GM10847 (cell line): ENCODE measurements around the gene LPAR4.

Source experiments
- POLR2A ChIP-seq: IDR thresholded peaks from 2 replicates; pipeline ENCODE4 v1.6.1; 2011; ENCODE audit not compliant: insufficient read length; ENCODE audit errors: extremely low read depth

LPAR4 gene

GRCh38 chrX:78747489-78747888 lies at the start of gene LPAR4:
TSS of gene LPAR4 (plus strand) at chrX:78747720. CDS start at chrX:78754870, 7,150 bp downstream.
- no peak for TF ChIP-seq POLR2A

- no peak for TF ChIP-seq POLR2A
Measured at GRCh38 chrX:78706071-78706470, 41.4 kb upstream of the LPAR4 start.

- no peak for TF ChIP-seq POLR2A
Measured at GRCh38 chrX:78708262-78708661, 39.3 kb upstream of the LPAR4 start.

- no peak for TF ChIP-seq POLR2A
Measured at GRCh38 chrX:78708816-78709215, 38.7 kb upstream of the LPAR4 start.

GRCh38 chrX:78710171-78710570 lies 37.3 kb upstream of the LPAR4 start:
- no peak for TF ChIP-seq POLR2A

- no peak for TF ChIP-seq POLR2A
Measured at GRCh38 chrX:78712336-78712735, 35.2 kb upstream of the LPAR4 start.

GRCh38 chrX:78725287-78725686 lies 22.2 kb upstream of the LPAR4 start:
- TF ChIP-seq POLR2A = no peak

GRCh38 chrX:78746496-78746895 lies 1.0 kb upstream of the LPAR4 start:
- TF ChIP-seq POLR2A = no peak

GRCh38 chrX:78747971-78748370 lies 451 bp downstream of the LPAR4 start:
- no peak for TF ChIP-seq POLR2A

- TF ChIP-seq POLR2A = no peak
Measured at GRCh38 chrX:78748846-78749245, 1.3 kb downstream of the LPAR4 start.

GRCh38 chrX:78753571-78753970 lies 6.1 kb downstream of the LPAR4 start:
- no peak for TF ChIP-seq POLR2A

GRCh38 chrX:78754917-78755316 lies 7.4 kb downstream of the LPAR4 start:
- no peak for TF ChIP-seq POLR2A

GRCh38 chrX:78759081-78759480 lies 11.6 kb downstream of the LPAR4 start:
- no peak for TF ChIP-seq POLR2A

- TF ChIP-seq POLR2A = no peak
Measured at GRCh38 chrX:78769101-78769755, 21.7 kb downstream of the LPAR4 start.

- no peak for TF ChIP-seq POLR2A
Measured at GRCh38 chrX:78769946-78770345, 22.4 kb downstream of the LPAR4 start.

- TF ChIP-seq POLR2A = no peak
Measured at GRCh38 chrX:78796916-78797315, 49.4 kb downstream of the LPAR4 start.

GRCh38 chrX:78800114-78800513 lies 52.6 kb downstream of the LPAR4 start:
- no peak for TF ChIP-seq POLR2A
